Endometrium (tissue), 2 donors: ENCODE data around the gene FOXC1.

Source experiments
- FAIRE-seq: peaks from 2 replicates; lab custom pipeline; 2012; peaks lifted over from hg19 to GRCh38; lab: Jason Lieb, UNC
- donor health status: control.
- donor health status: control.

Gene FOXC1

DNA sequence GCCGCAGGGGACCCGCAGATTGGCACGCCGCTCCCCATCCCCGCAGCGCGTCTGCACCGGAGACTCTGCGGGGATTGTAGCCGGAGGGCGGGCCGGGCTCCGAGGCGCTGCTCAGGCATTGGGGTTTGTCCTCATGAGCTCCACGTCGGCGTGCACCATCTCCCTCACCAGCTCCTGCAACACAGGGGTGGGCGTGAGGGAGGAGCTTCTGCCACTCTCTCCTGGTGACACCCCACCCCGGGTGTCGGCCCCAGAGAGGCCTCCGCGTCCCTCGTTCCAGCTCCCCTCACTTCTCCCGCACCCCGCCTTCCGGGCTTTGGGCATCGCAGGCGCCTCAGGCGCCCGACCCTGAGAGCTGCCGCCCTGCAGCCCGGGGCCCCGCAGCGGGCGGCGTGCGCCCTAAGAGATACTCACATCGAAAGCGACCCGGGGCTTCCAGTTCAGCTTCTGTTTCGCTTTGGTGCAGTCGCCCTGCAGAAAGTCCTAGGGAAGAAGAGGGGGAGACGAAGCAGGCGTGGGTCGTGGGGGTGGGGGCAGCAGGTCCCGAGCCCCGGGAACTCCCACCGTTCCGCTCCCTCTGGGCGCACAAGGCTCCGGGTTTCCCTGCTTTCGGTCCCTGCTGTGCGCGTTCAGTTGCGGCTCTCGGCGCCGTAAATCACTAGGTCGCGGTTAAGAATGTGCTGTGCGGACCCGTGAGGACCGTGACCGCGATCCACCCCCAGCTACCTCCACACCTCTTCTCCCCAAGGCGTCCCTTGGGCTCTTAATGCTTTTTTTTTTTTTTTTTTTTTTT, 14.5 kb downstream of the FOXC1 start:
- no peak for FAIRE-seq

GRCh38 chr6:1624851-1625781, 15.4 kb downstream of the FOXC1 start:
- no peak for FAIRE-seq

GRCh38 chr6:1625794-1626435, 16.2 kb downstream of the FOXC1 start:
- FAIRE-seq: no peak

DNA sequence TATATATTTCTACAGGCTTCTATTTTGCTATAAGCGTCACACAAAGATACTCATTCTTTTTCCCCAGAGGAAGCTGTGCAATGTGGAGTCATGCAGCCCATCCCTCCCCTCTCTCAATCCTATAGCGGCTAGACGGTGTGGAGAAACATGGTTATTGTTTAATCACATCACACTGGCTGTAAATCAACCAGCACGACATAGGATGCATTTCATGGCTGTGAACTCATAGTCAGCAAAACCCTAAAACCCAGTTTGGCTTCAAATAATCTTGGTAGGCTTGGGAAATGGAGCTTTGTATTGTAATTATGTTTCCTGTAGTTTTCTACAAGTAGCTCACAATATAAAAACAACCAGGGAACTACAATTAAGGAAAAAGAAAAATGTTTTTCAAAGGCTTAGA, 16.8 kb downstream of the FOXC1 start:
- FAIRE-seq: no peak

- FAIRE-seq: no peak
Measured at GRCh38 chr6:1627827-1628560, 18.3 kb downstream of the FOXC1 start.

- no peak for FAIRE-seq
Measured at GRCh38 chr6:1629316-1629715, 19.6 kb downstream of the FOXC1 start.

DNA sequence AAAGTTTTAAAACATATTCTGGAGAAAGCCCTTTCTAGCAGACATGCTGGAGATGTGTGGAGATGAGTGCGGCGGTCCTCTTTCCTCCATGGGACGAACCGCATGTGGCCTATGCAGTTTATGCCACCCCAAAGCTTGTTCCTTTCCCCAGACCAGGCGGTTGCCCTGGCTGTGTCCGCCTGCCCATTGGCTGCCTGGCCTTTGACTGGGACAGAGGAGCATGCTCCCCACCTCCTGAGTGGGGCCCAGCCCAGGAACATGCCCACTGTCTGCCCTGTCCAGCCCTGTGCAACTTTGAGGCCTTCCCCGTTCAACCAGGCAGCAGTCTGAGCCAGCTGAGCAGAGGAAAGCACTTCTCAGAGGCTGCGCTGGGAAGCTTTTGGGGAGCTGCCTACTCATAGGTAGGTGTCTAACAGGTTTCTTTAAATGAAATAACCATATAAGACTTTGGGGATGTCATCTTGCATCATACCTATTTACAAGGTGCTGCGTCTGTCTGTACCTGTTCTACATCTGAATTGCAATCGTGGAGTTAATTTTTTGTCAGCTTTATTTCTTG, 20.6 kb downstream of the FOXC1 start:
- no peak for FAIRE-seq

GRCh38 chr6:1630771-1631217, 21.1 kb downstream of the FOXC1 start:
- no peak for FAIRE-seq

- FAIRE-seq: no peak
Measured at GRCh38 chr6:1631251-1631650, 21.5 kb downstream of the FOXC1 start.

DNA sequence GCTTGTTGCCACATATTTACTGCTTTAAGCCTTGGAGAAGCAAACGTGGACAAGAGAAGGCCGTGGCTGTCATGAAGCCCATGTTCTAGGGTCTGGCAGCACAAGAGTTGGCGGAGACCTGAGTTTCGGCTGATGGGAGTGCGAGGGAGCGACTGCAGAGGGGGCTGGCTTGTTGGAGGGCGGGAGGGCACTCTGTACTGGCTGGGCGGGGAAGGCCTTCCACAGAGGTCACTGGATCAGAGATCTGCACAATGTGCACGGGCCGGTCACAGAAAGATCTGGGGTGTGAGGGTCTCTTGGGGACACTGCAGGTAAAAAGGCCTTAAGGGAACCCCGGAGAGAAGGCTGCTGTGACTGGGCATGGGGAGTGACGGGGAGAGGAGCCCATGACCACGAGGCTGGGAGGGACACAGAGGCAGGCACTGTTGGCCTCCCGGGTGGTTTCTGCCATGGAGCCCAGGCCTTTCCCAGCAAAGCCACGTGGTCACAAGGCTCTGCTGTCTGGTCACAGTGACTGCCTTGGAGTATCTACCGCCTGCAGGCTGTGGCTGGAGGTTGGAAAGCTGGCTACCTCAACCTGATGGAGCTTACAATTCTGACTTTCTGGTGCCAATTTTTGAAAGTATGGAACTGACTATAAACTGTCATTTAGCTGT, 23.8 kb downstream of the FOXC1 start:
- no peak for FAIRE-seq

DNA sequence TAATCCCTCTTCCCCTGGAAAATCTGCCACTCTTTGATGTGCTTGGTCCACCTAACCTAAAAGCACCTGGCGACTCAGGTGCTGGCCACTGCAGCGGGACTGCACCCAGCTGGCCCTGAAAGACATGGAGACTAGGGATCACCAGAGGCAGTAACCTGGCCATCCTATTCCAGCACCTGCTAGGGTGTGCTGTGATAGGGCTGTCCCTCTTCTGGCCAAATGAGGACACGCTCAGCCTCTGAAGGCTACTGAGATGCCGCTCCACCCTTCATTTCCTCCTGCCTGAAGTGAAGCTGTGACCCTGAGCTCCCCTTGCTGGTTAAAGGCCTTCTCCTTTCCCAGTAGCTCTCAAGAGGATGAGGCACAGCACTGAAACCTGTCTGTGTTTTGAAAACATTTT, 24.4 kb downstream of the FOXC1 start:
- FAIRE-seq: no peak

GRCh38 chr6:1635305-1636010, 25.7 kb downstream of the FOXC1 start:
- FAIRE-seq: no peak

DNA sequence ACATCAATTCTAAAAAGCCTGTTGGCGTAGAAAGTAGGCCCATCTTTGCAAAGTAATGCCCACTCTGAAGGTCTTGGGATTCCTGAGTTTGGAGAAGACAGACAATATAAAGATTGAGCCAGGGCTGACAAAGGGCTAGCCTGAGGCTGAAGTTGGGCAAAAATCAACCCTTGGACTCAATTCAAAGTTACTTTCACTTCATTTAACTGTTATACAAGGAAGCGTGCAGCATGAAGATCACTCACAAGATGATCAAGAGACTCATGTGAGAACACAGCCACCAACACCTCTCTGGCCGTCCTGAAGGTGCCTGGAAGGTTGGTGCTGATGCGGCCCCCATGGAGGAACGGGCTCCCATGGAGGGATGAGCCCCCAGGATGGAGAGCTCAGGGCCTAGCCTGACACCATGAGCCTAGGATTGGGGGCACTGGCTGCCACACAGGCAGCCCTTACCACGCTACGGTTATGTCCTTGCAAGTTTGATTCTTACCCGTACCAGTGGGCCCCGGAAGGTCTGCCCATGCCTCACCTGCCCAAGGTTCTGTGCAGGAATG, 26.6 kb downstream of the FOXC1 start:
- FAIRE-seq: no peak

DNA sequence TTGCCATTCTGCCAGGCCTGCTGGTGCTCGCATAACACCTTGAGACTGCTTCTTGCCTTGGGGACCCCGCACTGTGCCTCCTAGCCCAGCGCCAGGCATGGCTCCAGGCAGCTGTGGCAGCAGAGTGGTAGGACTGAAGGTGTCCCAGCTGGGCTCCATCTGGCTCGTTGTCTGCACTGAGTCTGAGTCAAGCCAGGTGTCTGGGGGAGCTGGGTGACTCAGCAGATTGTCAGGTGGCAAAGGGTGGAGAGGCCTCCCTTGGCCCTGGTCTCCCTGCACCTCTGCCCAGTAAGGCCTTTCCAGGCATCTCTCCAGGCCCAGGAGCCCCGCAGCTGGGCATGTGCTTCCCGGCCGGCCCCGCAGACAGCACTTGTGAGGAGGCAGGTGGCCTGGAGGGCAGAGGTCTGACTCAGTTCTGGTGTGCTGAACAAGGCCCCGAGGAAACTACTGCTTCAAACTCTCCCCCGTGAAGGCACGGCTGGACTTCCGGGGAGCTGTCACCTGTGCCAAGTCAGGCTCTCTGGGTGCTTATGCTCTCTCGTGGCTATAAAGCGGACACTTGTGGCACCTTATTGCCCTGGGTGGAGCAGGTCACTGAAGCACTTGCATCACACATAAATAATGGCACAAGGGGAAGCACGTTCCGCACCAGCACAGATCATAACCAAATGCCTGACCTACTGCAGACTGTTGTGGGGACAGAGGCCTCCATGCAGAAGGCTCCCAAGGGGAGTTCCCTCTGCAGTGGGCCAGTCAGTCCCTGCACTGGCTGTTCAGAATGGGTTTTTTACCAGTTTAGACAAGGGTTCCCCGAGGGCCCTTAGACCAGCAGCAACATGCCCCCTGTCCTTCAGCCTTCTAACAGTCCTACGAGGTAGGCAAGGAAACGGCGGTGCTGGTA, 27.5 kb downstream of the FOXC1 start:
- FAIRE-seq: no peak

GRCh38 chr6:1639430-1639829, 29.7 kb downstream of the FOXC1 start:
- no peak for FAIRE-seq

DNA sequence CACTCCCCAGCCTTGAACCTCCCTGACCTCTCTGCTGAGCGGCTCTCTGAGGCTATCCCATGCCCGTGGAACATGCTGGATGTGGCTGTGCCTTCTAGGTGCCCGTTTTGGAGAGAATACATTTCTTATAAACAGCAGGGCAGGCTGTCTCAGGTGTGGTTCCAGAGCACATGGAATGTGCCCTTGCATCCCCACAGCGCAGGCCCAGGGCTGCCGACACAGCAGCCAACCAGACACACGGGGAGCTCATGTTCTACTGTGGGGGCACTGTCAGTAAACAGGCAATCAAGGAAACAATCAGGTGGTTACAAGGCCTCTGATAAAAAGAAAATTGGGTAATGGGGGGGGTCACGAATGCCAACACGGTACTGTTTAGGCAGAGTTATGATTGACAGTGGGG, 30.8 kb downstream of the FOXC1 start:
- FAIRE-seq: no peak

GRCh38 chr6:1641343-1641885, 31.7 kb downstream of the FOXC1 start:
- no peak for FAIRE-seq

- no peak for FAIRE-seq
Measured at GRCh38 chr6:1643111-1643510, 33.4 kb downstream of the FOXC1 start.
